Cortex of kidney (tissue), 1 donor: Measurements from ENCODE around the gene UTF1.

Source experiments
- DNase-seq: peaks from one replicate; lab custom pipeline; 2025; lab: John Stamatoyannopoulos, UW

UTF1 gene

GRCh38 chr10:133196936-133197758, 32.9 kb upstream of the UTF1 start:
- no peak for DNase-seq

GRCh38 chr10:133197786-133198185, 32.2 kb upstream of the UTF1 start:
- no peak for DNase-seq

GRCh38 chr10:133198206-133198605, 31.8 kb upstream of the UTF1 start:
- DNase-seq = no peak

- DNase-seq = no peak
These were observed 31.2 kb upstream of the UTF1 start for GRCh38 chr10:133198621-133199487.

- DNase-seq = no peak
These were observed 30.5 kb upstream of the UTF1 start for GRCh38 chr10:133199488-133199885.

- no peak for DNase-seq
These were observed 29.9 kb upstream of the UTF1 start for GRCh38 chr10:133199992-133200611.

GRCh38 chr10:133200621-133201031, 29.4 kb upstream of the UTF1 start:
- DNase-seq = no peak

- DNase-seq = no peak
These were observed 28.7 kb upstream of the UTF1 start for GRCh38 chr10:133201151-133201947.

- no peak for DNase-seq
These were observed 27.9 kb upstream of the UTF1 start for GRCh38 chr10:133201948-133202725.

- no peak for DNase-seq
These were observed 27.0 kb upstream of the UTF1 start for GRCh38 chr10:133202778-133203651.

- DNase-seq = no peak
These were observed 26.3 kb upstream of the UTF1 start for GRCh38 chr10:133203652-133204195.

GRCh38 chr10:133204226-133205015, 25.6 kb upstream of the UTF1 start:
- no peak for DNase-seq

- no peak for DNase-seq
These were observed 24.9 kb upstream of the UTF1 start for GRCh38 chr10:133205146-133205545.

GRCh38 chr10:133206356-133207040, 23.5 kb upstream of the UTF1 start:
- no peak for DNase-seq

GRCh38 chr10:133207041-133207600, 22.9 kb upstream of the UTF1 start:
- DNase-seq = no peak

GRCh38 chr10:133207627-133208026, 22.4 kb upstream of the UTF1 start:
- DNase-seq = no peak

- no peak for DNase-seq
These were observed 21.6 kb upstream of the UTF1 start for GRCh38 chr10:133208466-133208865.

GRCh38 chr10:133209117-133209516, 20.9 kb upstream of the UTF1 start:
- DNase-seq = no peak
